ENCODE measurements around the gene SZT2. TPM values are rescaled to one million over a fixed set of nuclear protein-coding genes. Genes with fewer than 3 reads are reported as not detected.

Gene SZT2
- total RNA-seq, 1 donor from 2014 or later: 24.8 TPM

DNA sequence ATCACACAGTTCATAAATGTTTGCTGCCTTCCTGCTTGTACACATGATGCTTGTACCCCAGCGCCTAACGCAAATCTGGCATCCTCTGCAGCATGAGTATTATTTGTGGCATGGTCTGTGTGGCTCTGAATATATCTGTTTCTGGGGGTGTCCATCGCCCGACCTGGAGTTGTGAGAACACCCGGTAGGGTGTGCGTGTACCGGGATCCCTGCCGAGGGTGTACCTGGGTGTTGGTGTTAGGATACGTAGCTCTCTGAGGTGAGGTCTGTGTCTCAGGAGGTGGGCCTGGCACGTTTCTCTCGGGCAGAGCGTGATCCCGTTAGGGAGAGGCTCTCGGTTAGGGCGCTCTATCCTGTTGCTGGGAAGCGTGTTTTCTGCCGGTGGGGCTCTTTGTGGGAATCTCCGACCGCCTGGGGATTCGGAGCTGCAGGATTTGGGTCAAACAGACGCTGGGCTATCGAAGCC lies 41.3 kb upstream of the SZT2 start:
- Histone ChIP-seq H3K4me1 (peaks cover 65% of the 10 kb centered on the region), H3K27me3 (ENCODE audit: low read depth) (no peaks in the 10 kb centered on the region), H3K27ac (replicated peaks) (peak overlapping the region; percentile 99), H3K36me3 (no peaks in the 10 kb centered on the region), H3K9me3 (replicated peaks) (no peaks in the 10 kb centered on the region), H3K4me3 (peak overlapping the region; percentile 74)
- TF ChIP-seq, protein P1, sequence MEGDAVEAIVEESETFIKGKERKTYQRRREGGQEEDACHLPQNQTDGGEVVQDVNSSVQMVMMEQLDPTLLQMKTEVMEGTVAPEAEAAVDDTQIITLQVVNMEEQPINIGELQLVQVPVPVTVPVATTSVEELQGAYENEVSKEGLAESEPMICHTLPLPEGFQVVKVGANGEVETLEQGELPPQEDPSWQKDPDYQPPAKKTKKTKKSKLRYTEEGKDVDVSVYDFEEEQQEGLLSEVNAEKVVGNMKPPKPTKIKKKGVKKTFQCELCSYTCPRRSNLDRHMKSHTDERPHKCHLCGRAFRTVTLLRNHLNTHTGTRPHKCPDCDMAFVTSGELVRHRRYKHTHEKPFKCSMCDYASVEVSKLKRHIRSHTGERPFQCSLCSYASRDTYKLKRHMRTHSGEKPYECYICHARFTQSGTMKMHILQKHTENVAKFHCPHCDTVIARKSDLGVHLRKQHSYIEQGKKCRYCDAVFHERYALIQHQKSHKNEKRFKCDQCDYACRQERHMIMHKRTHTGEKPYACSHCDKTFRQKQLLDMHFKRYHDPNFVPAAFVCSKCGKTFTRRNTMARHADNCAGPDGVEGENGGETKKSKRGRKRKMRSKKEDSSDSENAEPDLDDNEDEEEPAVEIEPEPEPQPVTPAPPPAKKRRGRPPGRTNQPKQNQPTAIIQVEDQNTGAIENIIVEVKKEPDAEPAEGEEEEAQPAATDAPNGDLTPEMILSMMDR (IDR thresholded peaks at IDR 0.05; ENCODE audit: borderline replicate concordance): no peak
- intact Hi-C loops (cut with micrococcal nuclease): no loop called here
- no peak for DNase-seq

GRCh38 chr1:43348809-43349593 lies 40.7 kb upstream of the SZT2 start:
- Histone ChIP-seq H3K27me3 (ENCODE audit: low read depth) (no peaks in the 10 kb centered on the region), H3K36me3 (no peaks in the 10 kb centered on the region), H3K9me3 (replicated peaks) (no peaks in the 10 kb centered on the region), H3K4me3 (peak overlapping the region; percentile 74), H3K4me1 (peaks cover 59% of the 10 kb centered on the region), H3K27ac (replicated peaks) (peak overlapping the region; percentile 99)
- intact Hi-C loops (cut with micrococcal nuclease): no loop called here
- DNase-seq: peak; percentile 85
- TF ChIP-seq, protein P1 (IDR thresholded peaks at IDR 0.05; ENCODE audit: borderline replicate concordance): no peak

GRCh38 chr1:43349594-43350306 lies 39.9 kb upstream of the SZT2 start:
- Histone ChIP-seq H3K27ac (replicated peaks) (peak overlapping the region; percentile 99), H3K36me3 (no peaks in the 10 kb centered on the region), H3K27me3 (ENCODE audit: low read depth) (no peaks in the 10 kb centered on the region), H3K9me3 (replicated peaks) (no peaks in the 10 kb centered on the region), H3K4me3 (peak overlapping the region; percentile 74), H3K4me1 (peaks cover 51% of the 10 kb centered on the region)
- TF ChIP-seq, protein P1 (IDR thresholded peaks at IDR 0.05; ENCODE audit: borderline replicate concordance): no peak
- intact Hi-C loops (cut with micrococcal nuclease): no loop called here
- no peak for DNase-seq

- H3K27me3 ChIP-seq (ENCODE audit: low read depth): no peaks in the 10 kb centered on the region
- intact Hi-C loops (cut with micrococcal nuclease): no loop called here
- H3K36me3 ChIP-seq: no peaks in the 10 kb centered on the region
- no peaks in the 10 kb centered on the region for H3K9me3 ChIP-seq (replicated peaks)
- TF ChIP-seq, protein P1 (IDR thresholded peaks at IDR 0.05; ENCODE audit: borderline replicate concordance): no peak
- peak overlapping the region; percentile 99 for H3K27ac ChIP-seq (replicated peaks)
- H3K4me3 ChIP-seq: no peak overlapping the region
- no peak for DNase-seq
- H3K4me1 ChIP-seq: peaks cover 39% of the 10 kb centered on the region
Measured at GRCh38 chr1:43350976-43351375, 38.7 kb upstream of the SZT2 start.

DNA sequence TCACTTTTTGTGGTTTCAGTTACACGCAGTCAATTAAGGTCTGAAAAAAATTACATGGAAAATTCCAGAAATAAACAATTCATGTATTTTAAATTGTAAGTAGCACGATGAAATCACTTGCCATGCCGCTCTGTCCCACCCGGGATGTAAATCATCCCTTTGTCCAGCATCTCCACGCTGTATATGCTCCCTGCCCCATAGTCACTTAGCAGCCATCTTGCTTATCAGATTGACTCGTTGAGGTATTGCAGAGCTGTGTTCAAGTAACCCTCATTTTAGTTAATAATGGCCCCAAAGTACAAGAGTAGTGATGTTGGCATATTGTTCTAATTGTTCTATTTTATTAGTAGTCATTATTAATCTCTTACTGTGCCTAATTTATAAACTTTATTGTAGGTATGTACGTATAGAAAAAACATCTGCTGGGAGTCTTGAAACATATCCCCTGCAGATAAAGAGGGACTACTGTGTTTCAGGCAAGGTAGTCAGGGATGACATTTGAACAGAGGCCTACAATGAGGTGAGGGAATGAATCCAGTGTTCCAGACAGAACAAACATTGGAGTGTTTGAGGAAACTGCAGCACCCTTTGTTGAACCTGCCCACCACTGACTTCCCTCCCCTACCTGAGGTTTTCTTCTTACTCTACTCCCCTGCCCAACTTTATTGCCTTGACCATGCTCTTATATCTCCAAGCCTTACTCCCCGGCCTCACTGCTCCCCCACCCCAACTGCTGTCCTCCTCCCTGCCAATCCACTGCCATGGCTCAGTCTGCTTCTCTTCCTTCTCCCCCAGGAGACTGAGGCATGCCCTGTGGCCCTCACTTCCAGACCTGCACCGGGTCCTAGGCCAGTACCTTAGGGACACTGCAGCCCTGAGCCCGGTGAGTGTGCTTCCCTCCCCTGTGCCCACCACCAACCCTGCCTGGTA lies 38.0 kb upstream of the SZT2 start:
- H3K9me3 ChIP-seq (replicated peaks): no peaks in the 10 kb centered on the region
- H3K4me3 ChIP-seq: no peak overlapping the region
- no peaks in the 10 kb centered on the region for H3K36me3 ChIP-seq
- H3K4me1 ChIP-seq: peaks cover 32% of the 10 kb centered on the region
- no peaks in the 10 kb centered on the region for H3K27me3 ChIP-seq (ENCODE audit: low read depth)
- no peak for DNase-seq
- intact Hi-C loops (cut with micrococcal nuclease): no loop called here
- TF ChIP-seq, protein P1 (IDR thresholded peaks at IDR 0.05; ENCODE audit: borderline replicate concordance): no peak
- H3K27ac ChIP-seq (replicated peaks): no peak overlapping the region

Measured in left ventricle myocardium inferior (tissue), 1 donor.